ENCODE data around the gene HSD3B2.

HSD3B2 gene

DNA sequence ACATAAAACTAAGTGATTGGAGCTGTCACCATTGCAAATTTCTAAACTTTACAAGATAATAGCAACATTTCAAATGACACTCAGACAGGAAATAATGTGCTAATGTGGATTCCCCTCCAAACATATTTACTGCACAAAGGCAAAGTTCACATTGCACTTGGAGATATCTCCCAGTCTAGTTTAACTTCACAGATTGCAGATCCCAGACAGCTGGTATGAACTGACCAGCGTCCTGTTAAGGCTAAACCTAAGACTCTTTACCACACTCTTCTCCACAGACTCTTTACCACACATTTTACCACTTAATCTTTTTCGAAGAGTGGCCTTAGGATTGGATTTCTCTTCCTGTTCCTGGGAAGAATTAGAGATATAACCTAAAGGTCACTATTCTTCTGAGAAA is 51.5 kb downstream of the HSD3B2 start:
- no peak for DNase-seq

DNA sequence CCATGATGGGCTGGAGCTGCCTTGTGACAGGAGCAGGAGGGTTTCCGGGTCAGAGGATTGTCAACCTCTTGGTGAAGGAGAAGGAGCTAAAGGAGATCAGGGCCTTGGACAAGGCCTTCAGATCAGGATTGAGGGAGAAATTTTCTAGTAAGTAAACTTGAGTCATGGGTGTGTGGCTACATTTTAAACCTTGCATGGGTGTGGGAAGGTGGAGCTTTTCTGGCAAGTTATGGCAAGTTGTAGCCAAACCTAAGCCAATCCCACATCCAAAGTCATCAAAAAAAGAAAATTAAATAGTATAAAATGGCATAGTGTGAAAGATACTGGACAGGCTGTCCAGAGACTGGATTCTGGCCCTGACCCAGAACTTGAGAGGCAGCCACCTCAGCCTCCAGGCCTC is 52.3 kb downstream of the HSD3B2 start:
- DNase-seq, result no peak

DNA sequence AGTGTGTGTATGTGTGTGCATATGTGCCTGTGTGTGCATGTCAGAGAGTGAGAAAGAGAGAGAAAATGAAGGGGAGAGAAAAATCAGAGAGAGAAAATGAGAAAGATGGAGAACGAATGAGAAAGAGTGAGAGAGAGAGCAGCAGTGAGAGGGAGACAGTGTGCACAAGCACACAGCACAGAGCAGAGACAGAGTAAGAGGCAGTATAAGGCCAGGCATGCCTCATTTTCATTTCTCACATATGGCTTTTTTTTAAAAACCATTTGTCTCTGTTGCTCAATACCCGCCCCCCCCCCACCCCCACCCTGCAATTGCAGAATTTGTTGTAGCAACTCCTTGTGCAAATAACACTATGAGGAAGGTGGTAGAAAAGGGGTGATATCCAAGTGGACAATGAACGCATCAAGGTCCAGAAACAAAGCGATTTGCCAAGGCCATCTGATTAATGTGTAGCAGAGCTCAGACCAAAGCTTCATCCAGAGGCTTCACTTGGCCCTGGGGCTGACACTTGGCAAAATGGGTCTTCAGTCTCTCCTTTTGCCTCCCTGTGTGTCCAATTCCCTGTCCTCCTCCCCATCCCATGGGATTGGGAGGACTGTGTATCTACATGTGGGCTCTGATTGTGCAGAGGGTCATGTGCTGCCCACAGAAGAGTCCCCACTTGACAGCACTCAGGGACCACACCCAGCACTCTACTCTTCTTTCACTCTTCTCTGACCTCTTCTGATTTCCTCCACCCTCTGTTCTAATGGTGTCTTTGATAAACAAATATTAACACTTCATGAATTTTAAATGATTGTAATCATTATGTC is 53.1 kb downstream of the HSD3B2 start:
- no peak for DNase-seq

DNA sequence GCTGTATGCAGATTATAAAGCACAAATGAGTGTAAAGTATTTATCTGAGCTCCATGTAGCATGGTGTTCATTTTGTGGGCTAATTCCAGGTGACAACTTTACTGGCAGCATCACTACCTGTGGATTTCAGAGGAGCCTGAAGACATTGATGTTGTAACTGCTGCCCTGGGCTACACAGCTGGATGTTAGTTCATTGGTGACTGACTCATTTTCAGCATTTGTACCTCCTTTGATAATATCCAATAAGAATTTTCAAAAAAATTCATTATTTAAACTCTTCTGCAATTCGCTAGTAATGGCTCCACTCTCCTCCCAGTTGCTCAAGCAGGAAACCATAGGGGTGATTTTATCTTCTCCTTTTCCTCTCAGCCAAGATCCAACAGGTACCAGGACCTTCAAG is 54.8 kb downstream of the HSD3B2 start:
- DNase-seq, result no peak

DNA sequence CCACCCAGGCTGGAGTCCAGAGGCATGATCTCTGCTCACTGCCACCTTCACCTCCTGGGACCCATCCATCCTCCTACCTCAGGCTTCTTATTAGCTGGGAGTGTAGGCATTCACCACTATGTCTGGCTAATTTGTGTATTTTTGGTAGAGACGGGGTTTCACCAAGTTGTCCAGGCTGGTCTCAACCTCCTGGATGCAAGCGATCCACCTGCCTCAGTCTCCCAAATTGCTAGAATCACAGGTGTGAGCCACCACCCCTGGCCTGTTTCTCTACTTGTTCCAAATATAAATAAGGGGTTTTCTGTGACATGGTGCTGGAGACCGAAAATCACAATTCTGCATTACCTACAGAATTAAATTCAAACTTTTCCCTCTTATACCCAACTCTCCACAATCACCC is 55.4 kb downstream of the HSD3B2 start:
- DNase-seq, result no peak

DNA sequence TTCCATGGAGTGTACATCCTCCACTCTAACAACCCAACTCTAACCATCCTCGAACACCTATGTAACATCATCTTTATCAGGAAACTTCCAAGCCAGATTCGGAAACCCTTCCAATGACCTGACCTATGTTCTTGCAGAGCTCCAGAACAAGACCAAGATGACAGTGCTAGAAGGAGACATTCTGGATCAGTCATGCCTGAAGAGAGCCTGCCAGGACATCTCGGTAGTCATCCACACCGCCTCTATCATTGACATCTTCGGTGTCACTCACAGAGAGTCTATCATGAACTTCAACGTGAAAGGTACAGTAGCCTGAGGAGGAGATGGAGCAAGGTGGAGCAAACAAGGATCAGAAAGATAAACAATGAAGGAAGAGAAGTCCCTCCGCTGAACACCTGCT is 56.0 kb downstream of the HSD3B2 start:
- no peak for DNase-seq

DNA sequence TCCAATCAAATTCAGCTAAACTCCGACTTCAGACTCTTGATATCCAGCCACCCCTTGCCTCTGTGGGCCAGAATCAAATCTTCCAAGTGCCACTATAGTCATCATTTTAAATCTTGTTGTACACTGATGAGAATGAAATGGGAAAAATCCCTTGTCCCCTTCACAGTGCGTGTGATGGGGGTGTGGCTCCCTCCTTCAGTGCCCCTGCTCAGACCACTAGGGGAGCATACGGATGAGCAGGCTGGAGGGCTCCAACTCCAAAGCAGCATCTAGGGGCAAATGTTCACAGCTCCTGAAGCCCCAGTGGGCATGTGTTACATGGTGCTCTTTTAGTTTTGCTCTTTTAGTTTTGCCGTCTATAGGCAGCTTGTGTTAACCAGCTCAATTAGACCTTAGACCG is 56.6 kb downstream of the HSD3B2 start:
- no peak for DNase-seq

DNA sequence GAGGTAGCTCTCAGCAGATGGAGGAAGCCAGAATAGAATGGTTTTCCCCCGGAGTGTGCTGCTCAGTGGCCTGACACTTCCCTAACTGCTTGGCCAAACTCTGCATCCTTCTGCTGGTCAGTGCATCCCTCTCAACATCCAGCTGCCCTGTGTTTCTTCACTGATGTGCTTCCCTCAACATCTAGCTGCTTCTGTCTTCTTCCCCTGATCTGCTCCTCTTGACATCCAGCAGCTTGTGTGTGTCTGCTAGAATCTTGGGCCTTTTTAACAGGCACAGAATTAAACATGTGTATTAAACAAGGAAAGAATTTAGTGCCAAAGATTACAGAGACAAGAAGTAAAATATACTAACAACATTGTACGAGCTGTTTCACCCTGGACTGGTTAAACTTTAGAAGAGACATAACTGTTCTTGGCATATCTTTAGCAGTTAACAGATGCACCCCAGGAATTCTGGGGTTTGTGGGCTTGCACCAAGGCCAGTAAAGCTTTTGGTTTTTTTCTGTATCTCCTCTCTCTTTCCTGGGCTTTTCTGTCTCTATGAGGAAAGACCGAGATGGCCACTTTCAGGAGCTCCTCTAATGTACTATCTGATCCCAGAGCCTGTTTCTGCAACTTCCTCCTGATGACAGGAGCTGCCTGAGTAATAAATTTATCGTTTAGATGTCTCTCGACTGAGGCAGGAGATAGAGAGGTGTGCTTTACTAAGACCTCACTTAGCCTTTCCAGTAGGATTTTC is 57.3 kb downstream of the HSD3B2 start:
- no peak for DNase-seq

Measured in femur (tissue), 1 donor.